GM21786 (cell line): Measurements from ENCODE around the gene GNAI1.
A peak's percentile ranks its signal among the peaks of the same experiment; 100 is the strongest.

Experiments used
- ATAC-seq: cut with Tn5 transposase; IDR thresholded peaks from one replicate; pipeline ENCODE4 v1.9.1; 2021; ENCODE audit not compliant: unreplicated experiment

Gene GNAI1

GRCh38 chr7:80134536-80135308 lies at the start of gene GNAI1:
Gene GNAI1 (plus strand): TSS chr7:80134831. CDS start chr7:80135161, 330 bp downstream.
- peak; percentile 38 for ATAC-seq

GRCh38 chr7:80087051-80087770 lies 47.4 kb upstream of the GNAI1 start:
- ATAC-seq, result no peak

- no peak for ATAC-seq
Observed at GRCh38 chr7:80087771-80088170, 46.9 kb upstream of the GNAI1 start.

- no peak for ATAC-seq
Observed at GRCh38 chr7:80088705-80089104, 45.9 kb upstream of the GNAI1 start.

GRCh38 chr7:80089366-80089765 lies 45.3 kb upstream of the GNAI1 start:
- ATAC-seq, result no peak

GRCh38 chr7:80093349-80093748 lies 41.3 kb upstream of the GNAI1 start:
- ATAC-seq, result no peak

GRCh38 chr7:80095545-80095944 lies 39.1 kb upstream of the GNAI1 start:
- ATAC-seq, result no peak

- ATAC-seq, result no peak
Observed at GRCh38 chr7:80097756-80098155, 36.9 kb upstream of the GNAI1 start.

- no peak for ATAC-seq
Observed at GRCh38 chr7:80098795-80099194, 35.8 kb upstream of the GNAI1 start.

- ATAC-seq, result no peak
Observed at GRCh38 chr7:80100254-80100653, 34.4 kb upstream of the GNAI1 start.

GRCh38 chr7:80105701-80106408 lies 28.8 kb upstream of the GNAI1 start:
- no peak for ATAC-seq

GRCh38 chr7:80106498-80107113 lies 28.0 kb upstream of the GNAI1 start:
- ATAC-seq, result no peak

- no peak for ATAC-seq
Observed at GRCh38 chr7:80107278-80107677, 27.4 kb upstream of the GNAI1 start.

GRCh38 chr7:80110376-80110775 lies 24.3 kb upstream of the GNAI1 start:
- ATAC-seq, result no peak

GRCh38 chr7:80114159-80114558 lies 20.5 kb upstream of the GNAI1 start:
- ATAC-seq, result no peak

- ATAC-seq, result no peak
Observed at GRCh38 chr7:80124526-80125264, 9.9 kb upstream of the GNAI1 start.

GRCh38 chr7:80127412-80128160 lies 7.0 kb upstream of the GNAI1 start:
- ATAC-seq, result no peak

GRCh38 chr7:80128918-80129317 lies 5.7 kb upstream of the GNAI1 start:
- no peak for ATAC-seq

GRCh38 chr7:80129785-80130184 lies 4.8 kb upstream of the GNAI1 start:
- no peak for ATAC-seq
